Measurements from ENCODE around the gene AK1.
A peak's percentile ranks its signal among the peaks of the same experiment; 100 is the strongest.

The AK1 gene

GRCh38 chr9:127869310-127870152 lies 7.9 kb downstream of the AK1 start:
- no peak overlapping the region for H3K27ac ChIP-seq
- TF ChIP-seq CTCF (conservative IDR thresholded peaks at IDR 0.05) (peak; percentile 94), ZFX (IDR thresholded peaks at IDR 0.05) (no peak)

DNA sequence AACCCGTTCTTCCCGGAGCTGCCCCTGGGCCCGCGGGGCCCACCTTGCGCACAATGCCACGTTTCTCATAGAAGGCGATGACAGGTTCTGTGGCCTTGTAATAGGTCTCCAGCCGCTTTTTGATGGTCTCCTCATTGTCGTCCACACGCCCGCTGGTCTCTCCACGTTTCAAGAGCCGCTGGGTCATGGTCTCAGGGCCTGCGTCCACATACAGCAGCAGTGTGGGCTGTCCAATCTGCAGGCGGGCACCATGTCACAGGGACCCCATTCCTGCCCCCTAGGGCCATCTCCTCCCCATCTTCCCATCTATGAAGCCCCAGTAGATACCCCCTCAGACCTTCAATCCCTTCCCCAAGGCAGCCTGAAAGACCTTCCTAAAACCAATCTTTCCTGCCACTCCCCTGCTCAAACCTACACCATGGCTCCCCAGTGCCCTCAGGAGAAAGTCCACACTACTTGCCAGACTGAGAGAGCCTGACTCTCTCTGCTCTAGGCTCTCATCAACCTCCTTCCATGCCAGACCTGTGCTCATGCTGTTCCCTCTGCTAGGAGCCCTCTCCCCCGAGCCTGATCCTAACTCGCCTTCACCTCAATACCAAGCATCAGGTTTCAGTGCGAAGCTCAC lies 9.1 kb downstream of the AK1 start:
- H3K27ac ChIP-seq: no peak overlapping the region
- TF ChIP-seq ZFX (IDR thresholded peaks at IDR 0.05) (no peak), CTCF (conservative IDR thresholded peaks at IDR 0.05) (no peak)

GRCh38 chr9:127867356-127868277 lies 9.9 kb downstream of the AK1 start:
- TF ChIP-seq ZFX (IDR thresholded peaks at IDR 0.05) (no peak), CTCF (conservative IDR thresholded peaks at IDR 0.05) (no peak)
- H3K27ac ChIP-seq: no peak overlapping the region

GRCh38 chr9:127866535-127866934 lies 10.9 kb downstream of the AK1 start:
- no peak overlapping the region for H3K27ac ChIP-seq
- TF ChIP-seq ZFX (IDR thresholded peaks at IDR 0.05): no peak
- no peak for TF ChIP-seq CTCF (conservative IDR thresholded peaks at IDR 0.05)

DNA sequence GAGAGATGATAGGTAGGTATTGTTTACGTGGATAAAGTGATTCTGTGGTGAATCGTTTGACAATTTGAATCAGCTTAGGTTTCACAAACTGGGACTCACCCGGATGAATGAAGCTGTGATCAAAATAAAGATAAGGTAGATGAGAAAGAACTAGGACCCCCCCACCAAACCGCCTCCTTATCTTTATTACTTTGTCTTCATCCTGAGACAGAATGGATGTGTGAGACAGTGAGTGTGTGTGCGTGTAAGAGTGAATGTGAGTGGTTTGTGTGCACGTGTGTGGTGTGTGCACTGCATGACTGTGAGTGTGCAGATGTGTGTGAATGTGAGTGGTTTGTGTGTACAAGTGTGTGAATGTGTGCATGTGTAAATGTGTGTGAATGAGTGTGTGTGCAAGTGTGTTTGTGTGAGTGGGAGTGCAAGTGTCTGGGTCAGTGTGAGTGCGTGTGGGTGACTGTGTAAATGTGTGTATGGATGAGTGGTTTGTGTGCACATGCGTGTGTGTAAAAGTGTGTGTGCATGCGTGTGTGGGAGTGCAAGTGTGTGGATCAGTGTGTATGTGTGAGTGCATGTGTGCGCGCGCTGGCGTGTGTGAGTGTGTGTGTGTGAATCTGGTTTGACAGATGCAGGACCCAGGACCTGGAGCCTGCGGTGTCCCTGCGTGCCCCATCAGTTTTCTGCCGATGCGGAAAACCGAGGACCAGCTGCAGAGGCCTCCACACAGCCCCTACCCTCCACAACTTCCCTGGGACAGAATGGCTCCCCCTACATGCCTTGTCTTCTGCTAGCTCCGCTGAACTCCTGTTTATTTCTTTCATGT lies 11.6 kb downstream of the AK1 start:
- H3K27ac ChIP-seq: no peak overlapping the region
- no peak for TF ChIP-seq ZFX (IDR thresholded peaks at IDR 0.05)
- no peak for TF ChIP-seq CTCF (conservative IDR thresholded peaks at IDR 0.05)

GRCh38 chr9:127863191-127863621 lies 14.3 kb downstream of the AK1 start:
- H3K27ac ChIP-seq: no peak overlapping the region
- TF ChIP-seq CTCF (conservative IDR thresholded peaks at IDR 0.05) (no peak), ZFX (IDR thresholded peaks at IDR 0.05) (no peak)

Measured in C4-2B (cell line).